ENCODE results near the gene VSX1.

- TF ChIP-seq CTCF (IDR thresholded peaks at IDR 0.05) (no peak), EP300 (IDR thresholded peaks at IDR 0.05) (no peak), POLR2AphosphoS5 (IDR thresholded peaks at IDR 0.05) (no peak), POLR2A (IDR thresholded peaks at IDR 0.05) (no peak)
Measured at GRCh38 chr20:25051386-25052155, 30.4 kb downstream of the VSX1 start.

Measured in gastroesophageal sphincter (tissue), 3 donors.